Hematopoietic multipotent progenitor cell (in vitro differentiated cells): Measurements from ENCODE around the gene MBD4. TPM values are rescaled to one million over a fixed set of nuclear protein-coding genes. Genes with fewer than 3 reads are reported as not detected.
"Not testable (repeated sequence)": the region's sequence is repeated elsewhere in the genome, so short reads cannot be mapped to it uniquely, and the experiment has no call there.

Experiments used
- DNase-seq, 3 donors: peaks; one replicate each; pipeline ENCODE4 v3.0.0-alpha.2; 2011 to 2015; ENCODE audit warnings: low read depth in 2 of 3, low spot score in 2 of 3
- total RNA-seq: library from RNA; depleted of rRNA; stranded (reverse); fragments of >200 nt; gene quantifications from one replicate; pipeline ENCODE4 v1.2.3, GENCODE V29; 2012

Gene MBD4
- 32.9 TPM for total RNA-seq

- DNase-seq, result peak; percentile 98 to 100 (median 99)
Measured at GRCh38 chr3:129439817-129440617, at the start of gene MBD4, which contains the start of gene IFT122. TSS of gene MBD4 (minus strand) at chr3:129439948. CDS start at chr3:129439833, 115 bp downstream. TSS of gene IFT122 (plus strand) at chr3:129440224. CDS start at chr3:129440331, 107 bp downstream.

- not testable (repeated sequence) for DNase-seq
Measured at GRCh38 chr3:129489258-129489657, 49.5 kb upstream of the MBD4 start.

- DNase-seq, result not testable (repeated sequence)
Measured at GRCh38 chr3:129487868-129488335, 48.2 kb upstream of the MBD4 start.

- no peak for DNase-seq
Measured at GRCh38 chr3:129487183-129487867, 47.6 kb upstream of the MBD4 start.

- no peak for DNase-seq
Measured at GRCh38 chr3:129486664-129487035, 46.9 kb upstream of the MBD4 start.

- no peak for DNase-seq
Measured at GRCh38 chr3:129485721-129486663, 46.2 kb upstream of the MBD4 start.

GRCh38 chr3:129485146-129485545 is 45.4 kb upstream of the MBD4 start:
- DNase-seq, result not testable (repeated sequence)

GRCh38 chr3:129483870-129484269 is 44.1 kb upstream of the MBD4 start:
- no peak for DNase-seq

GRCh38 chr3:129482721-129483120 is 43.0 kb upstream of the MBD4 start:
- no peak for DNase-seq

- DNase-seq, result peak in 1 of 3 donors; percentile 21
Measured at GRCh38 chr3:129481766-129482332, 42.1 kb upstream of the MBD4 start.

GRCh38 chr3:129481225-129481765 is 41.5 kb upstream of the MBD4 start:
- not testable (repeated sequence) for DNase-seq

GRCh38 chr3:129476586-129476985 is 36.8 kb upstream of the MBD4 start:
- DNase-seq, result no peak

- no peak for DNase-seq
Measured at GRCh38 chr3:129475863-129476262, 36.1 kb upstream of the MBD4 start.

GRCh38 chr3:129474984-129475804 is 35.4 kb upstream of the MBD4 start:
- DNase-seq, result no peak

- DNase-seq, result no peak
Measured at GRCh38 chr3:129473769-129474152, 34.0 kb upstream of the MBD4 start.

- DNase-seq, result no peak
Measured at GRCh38 chr3:129473067-129473768, 33.5 kb upstream of the MBD4 start.

- no peak for DNase-seq
Measured at GRCh38 chr3:129470861-129471260, 31.1 kb upstream of the MBD4 start.

- DNase-seq, result no peak
Measured at GRCh38 chr3:129469026-129469425, 29.3 kb upstream of the MBD4 start.

- no peak for DNase-seq
Measured at GRCh38 chr3:129467932-129468331, 28.2 kb upstream of the MBD4 start.
